Activated CD8-positive, alpha-beta T cell treated with anti-CD3 and anti-CD28 coated beads for 36 hours (primary cell): ENCODE data around the gene BRSK2. TPM values are rescaled to one million over a fixed set of nuclear protein-coding genes. Genes with fewer than 3 reads are reported as not detected.
A peak's percentile ranks its signal among the peaks of the same experiment; 100 is the strongest.

Experiments used
- ATAC-seq: fragments of 200-7000 bp; cut with Tn5 transposase; one replicate; pipeline ENCODE4 v1.10.0; 2021; ENCODE audit warnings: mild to moderate bottlenecking, moderate library complexity
- CTCF ChIA-PET: fragments of 350-600 bp; sonication (Branson Sonifier 250); formaldehyde crosslinking; loops from one replicate; lab custom pipeline; 2021; ENCODE audit warnings: antibody characterized with exemption; lab: Charles Lee
- POLR2A ChIA-PET: fragments of 350-600 bp; sonication (Branson Sonifier 250); formaldehyde crosslinking; loops from one replicate; lab custom pipeline; 2021; ENCODE audit warnings: antibody characterized with exemption; lab: Charles Lee
- DNase-seq: peaks from one replicate; pipeline ENCODE4 v3.0.0-alpha.2; 2020
- H3K27ac Mint-ChIP-seq: one replicate; pipeline ENCODE4 v1.8.0; 2021; ENCODE audit warnings: mild to moderate bottlenecking, mixed read lengths
- H3K27me3 Mint-ChIP-seq: one replicate; pipeline ENCODE4 v1.8.0; 2021; ENCODE audit warnings: mixed read lengths
- H3K36me3 Mint-ChIP-seq: one replicate; pipeline ENCODE4 v1.8.0; 2021; ENCODE audit warnings: low read depth, mixed read lengths
- H3K4me1 Mint-ChIP-seq: one replicate; pipeline ENCODE4 v1.8.0; 2021; ENCODE audit warnings: low read depth, mixed read lengths
- H3K4me3 Mint-ChIP-seq: one replicate; pipeline ENCODE4 v1.8.0; 2021; ENCODE audit warnings: mild to moderate bottlenecking, moderate library complexity, mixed read lengths
- H3K9me3 Mint-ChIP-seq: one replicate; pipeline ENCODE4 v1.8.0; 2021; ENCODE audit warnings: mixed read lengths
- intact Hi-C: fragments of 100-400 bp; cut with micrococcal nuclease; formaldehyde crosslinking; loops from one replicate; pipeline ENCODE4 v1.10.0; 2022
- total RNA-seq, 2 experiments: library from RNA; stranded (reverse); gene quantifications; one replicate each; pipeline ENCODE4 v1.2.3, GENCODE V29; 2021
- TF ChIP-seq, protein P1 (sequence below): fragments of 200-600 bp; IDR thresholded peaks from one replicate; pipeline ENCODE4 v1.8.0; 2022; ENCODE audit warnings: antibody characterized with exemption, mild to moderate bottlenecking

BRSK2 gene
- total RNA-seq, 2 experiments from 2014 or later = 1.1 to 2.0 TPM

DNA sequence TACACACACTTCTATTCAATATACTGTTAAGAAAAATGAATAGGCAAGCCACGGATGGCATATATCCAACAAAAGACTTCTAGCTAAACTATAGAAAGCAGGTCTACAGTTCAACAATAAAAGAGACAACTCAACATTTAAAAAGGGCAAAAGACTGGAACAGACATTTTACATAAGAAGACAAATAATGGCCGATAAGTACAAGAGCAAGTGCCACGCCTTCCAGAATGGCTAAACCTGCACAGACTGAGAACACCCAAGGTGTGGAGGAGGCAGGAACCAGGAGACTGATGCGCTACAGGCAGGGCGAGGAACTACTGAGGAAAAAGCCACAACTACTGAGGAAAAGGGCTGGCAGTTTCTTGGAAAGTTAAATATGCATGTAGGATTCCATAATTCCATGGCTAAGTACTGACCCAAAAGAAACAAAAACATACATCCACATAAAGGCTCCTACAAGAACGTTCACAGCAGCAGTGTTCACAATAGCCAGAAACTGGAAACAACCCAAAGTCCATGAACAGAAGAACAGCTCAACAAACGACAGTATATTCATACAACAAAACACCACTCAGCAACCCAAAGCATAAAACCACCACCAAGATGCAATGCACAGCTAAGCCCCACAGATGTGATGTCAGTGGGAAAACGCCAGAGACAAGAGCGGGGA is 106.5 kb downstream of the BRSK2 start:
- CTCF ChIA-PET = interaction anchor here (1.0 to 1.1 kb wide), 2 partner anchors 18 to 79 kb away, joined by 3 to 4 read pairs; no protein-coding TSS in a partner anchor
- no peak overlapping the region for H3K27ac Mint-ChIP-seq
- ATAC-seq = no peak
- H3K9me3 Mint-ChIP-seq = no peaks in the 10 kb centered on the region
- no peak for DNase-seq
- intact Hi-C loops = no loop called here
- TF ChIP-seq, protein P1, sequence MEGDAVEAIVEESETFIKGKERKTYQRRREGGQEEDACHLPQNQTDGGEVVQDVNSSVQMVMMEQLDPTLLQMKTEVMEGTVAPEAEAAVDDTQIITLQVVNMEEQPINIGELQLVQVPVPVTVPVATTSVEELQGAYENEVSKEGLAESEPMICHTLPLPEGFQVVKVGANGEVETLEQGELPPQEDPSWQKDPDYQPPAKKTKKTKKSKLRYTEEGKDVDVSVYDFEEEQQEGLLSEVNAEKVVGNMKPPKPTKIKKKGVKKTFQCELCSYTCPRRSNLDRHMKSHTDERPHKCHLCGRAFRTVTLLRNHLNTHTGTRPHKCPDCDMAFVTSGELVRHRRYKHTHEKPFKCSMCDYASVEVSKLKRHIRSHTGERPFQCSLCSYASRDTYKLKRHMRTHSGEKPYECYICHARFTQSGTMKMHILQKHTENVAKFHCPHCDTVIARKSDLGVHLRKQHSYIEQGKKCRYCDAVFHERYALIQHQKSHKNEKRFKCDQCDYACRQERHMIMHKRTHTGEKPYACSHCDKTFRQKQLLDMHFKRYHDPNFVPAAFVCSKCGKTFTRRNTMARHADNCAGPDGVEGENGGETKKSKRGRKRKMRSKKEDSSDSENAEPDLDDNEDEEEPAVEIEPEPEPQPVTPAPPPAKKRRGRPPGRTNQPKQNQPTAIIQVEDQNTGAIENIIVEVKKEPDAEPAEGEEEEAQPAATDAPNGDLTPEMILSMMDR = no peak
- H3K27me3 Mint-ChIP-seq = no peaks in the 10 kb centered on the region
- no peak overlapping the region for H3K4me3 Mint-ChIP-seq
- peaks cover 16% of the 10 kb centered on the region for H3K36me3 Mint-ChIP-seq
- POLR2A ChIA-PET = no interaction called here
- peaks cover 52% of the 10 kb centered on the region for H3K4me1 Mint-ChIP-seq

DNA sequence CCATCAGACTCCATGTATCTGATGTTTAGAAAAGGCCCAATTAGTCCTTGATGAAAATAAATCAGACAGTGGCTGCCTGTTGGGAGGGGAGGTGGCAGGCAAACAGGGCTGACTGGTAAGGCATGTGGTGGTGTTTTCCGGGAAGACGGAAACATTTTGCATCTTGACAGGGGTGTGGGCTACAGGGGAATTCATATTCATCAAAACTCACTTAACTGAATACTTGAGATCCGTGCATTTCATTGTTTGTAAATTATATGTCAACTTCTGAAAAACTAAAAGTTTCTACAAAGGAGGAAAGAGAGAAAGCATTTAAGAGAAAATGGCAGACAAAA is 107.0 kb downstream of the BRSK2 start:
- ATAC-seq (no peak), DNase-seq (no peak)
- no peak overlapping the region for H3K4me3 Mint-ChIP-seq
- CTCF ChIA-PET = interaction anchor here (1.0 kb wide), 1 partner anchor 78 kb away, joined by 3 read pairs; no protein-coding TSS in a partner anchor
- intact Hi-C loops = no loop called here
- H3K36me3 Mint-ChIP-seq = peaks cover 16% of the 10 kb centered on the region
- POLR2A ChIA-PET = no interaction called here
- TF ChIP-seq, protein P1 = no peak
- H3K4me1 Mint-ChIP-seq = peaks cover 53% of the 10 kb centered on the region
- H3K27ac Mint-ChIP-seq = peak overlapping the region; percentile 17
- no peaks in the 10 kb centered on the region for H3K27me3 Mint-ChIP-seq
- H3K9me3 Mint-ChIP-seq = no peaks in the 10 kb centered on the region

DNA sequence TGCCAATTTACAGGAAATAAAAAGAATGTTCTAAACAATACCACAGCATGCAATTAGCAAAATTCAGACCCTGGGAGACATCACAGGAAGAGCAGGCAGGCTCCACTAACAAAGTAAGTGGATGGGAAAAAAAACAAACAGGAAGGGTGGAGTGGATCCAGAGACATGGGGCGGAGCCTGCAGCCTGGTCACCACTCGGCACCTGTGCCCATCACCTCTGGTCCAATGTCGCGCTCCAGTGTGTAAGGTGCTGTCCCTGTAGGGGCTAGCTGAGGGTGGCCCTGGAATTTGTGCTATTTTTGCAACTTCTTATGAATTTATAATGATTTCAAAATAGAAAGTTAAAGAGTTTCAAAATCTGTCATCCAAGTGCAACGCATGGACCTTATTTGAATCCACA is 107.9 kb downstream of the BRSK2 start:
- ChIA-PET POLR2A (no interaction called here), CTCF (no interaction called here)
- TF ChIP-seq, protein P1 = no peak
- no peak overlapping the region for H3K4me3 Mint-ChIP-seq
- DNase-seq (no peak), ATAC-seq (no peak)
- no peaks in the 10 kb centered on the region for H3K27me3 Mint-ChIP-seq
- peaks cover 16% of the 10 kb centered on the region for H3K36me3 Mint-ChIP-seq
- intact Hi-C loops = no loop called here
- no peaks in the 10 kb centered on the region for H3K9me3 Mint-ChIP-seq
- H3K27ac Mint-ChIP-seq = no peak overlapping the region
- H3K4me1 Mint-ChIP-seq = peaks cover 49% of the 10 kb centered on the region

DNA sequence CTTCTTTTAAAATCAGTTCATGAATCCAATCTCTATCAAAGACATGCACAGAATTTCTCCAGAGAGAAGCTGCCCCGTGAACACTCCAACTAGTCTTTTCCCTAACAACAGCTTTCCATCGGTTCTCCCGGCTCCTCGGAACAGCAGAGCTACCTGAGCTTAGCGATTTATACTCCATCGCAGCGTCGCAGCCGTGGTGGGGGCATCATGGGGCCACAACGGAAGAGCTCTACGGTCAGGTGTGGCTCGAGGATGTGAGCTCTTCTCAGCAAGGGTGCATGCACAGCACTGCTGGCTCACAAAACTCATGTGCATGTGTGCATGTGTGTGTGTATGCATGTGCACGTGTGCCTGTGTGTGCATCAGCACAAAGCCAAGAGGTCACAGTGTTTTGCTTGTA is 108.5 kb downstream of the BRSK2 start:
- ChIA-PET POLR2A (no interaction called here), CTCF (interaction anchor here (0.8 kb wide), 1 partner anchor 76 kb away, joined by 4 read pairs; no protein-coding TSS in a partner anchor)
- ATAC-seq = no peak
- Mint-ChIP-seq H3K9me3 (no peaks in the 10 kb centered on the region), H3K36me3 (peaks cover 16% of the 10 kb centered on the region), H3K27me3 (no peaks in the 10 kb centered on the region), H3K4me3 (no peak overlapping the region), H3K4me1 (peaks cover 45% of the 10 kb centered on the region), H3K27ac (no peak overlapping the region)
- intact Hi-C loops = no loop called here
- TF ChIP-seq, protein P1 = no peak
- no peak for DNase-seq

DNA sequence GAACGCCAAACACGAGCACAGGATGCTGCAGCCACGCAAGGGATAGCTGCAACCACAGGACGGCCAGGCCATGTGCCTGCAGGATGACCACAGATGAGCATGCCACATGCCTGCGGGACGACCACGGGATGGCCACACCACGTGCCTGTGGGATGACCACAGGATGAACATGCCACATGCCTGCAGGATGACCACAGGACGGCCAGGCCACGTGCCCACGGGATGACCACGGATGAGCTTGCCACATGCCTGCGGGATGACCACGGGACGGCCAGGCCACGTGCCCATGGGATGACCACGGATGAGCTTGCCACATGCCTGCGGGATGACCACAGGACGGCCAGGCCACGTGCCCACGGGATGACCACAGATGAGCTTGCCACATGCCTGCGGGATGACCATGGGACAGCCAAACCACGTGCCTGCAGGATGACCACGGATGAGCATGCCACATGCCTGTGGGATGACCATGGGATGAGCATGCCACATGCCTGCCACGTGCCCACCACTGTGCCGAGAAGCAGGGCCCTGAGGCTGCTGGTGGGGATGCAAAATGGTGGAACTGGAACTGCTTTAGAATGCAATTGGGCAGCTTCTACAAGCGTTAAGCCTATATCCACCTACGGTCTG is 109.6 kb downstream of the BRSK2 start:
- Mint-ChIP-seq H3K27me3 (no peaks in the 10 kb centered on the region), H3K4me1 (peaks cover 40% of the 10 kb centered on the region), H3K27ac (no peak overlapping the region), H3K36me3 (peaks cover 16% of the 10 kb centered on the region), H3K4me3 (no peak overlapping the region), H3K9me3 (no peaks in the 10 kb centered on the region)
- TF ChIP-seq, protein P1 = no peak
- intact Hi-C loops = no loop called here
- no peak for DNase-seq
- no peak for ATAC-seq
- ChIA-PET CTCF (no interaction called here), POLR2A (no interaction called here)
